HG03520 (cell line): ENCODE measurements around the gene PITPNM1.
"Not testable (repeated sequence)": the region's sequence is repeated elsewhere in the genome, so short reads cannot be mapped to it uniquely, and the experiment has no call there.

Experiments used
- ATAC-seq: cut with Tn5 transposase; IDR thresholded peaks from one replicate; pipeline ENCODE4 v1.9.1; 2021; ENCODE audit warnings: mild to moderate bottlenecking, moderate library complexity; ENCODE audit not compliant: unreplicated experiment

PITPNM1 gene

DNA sequence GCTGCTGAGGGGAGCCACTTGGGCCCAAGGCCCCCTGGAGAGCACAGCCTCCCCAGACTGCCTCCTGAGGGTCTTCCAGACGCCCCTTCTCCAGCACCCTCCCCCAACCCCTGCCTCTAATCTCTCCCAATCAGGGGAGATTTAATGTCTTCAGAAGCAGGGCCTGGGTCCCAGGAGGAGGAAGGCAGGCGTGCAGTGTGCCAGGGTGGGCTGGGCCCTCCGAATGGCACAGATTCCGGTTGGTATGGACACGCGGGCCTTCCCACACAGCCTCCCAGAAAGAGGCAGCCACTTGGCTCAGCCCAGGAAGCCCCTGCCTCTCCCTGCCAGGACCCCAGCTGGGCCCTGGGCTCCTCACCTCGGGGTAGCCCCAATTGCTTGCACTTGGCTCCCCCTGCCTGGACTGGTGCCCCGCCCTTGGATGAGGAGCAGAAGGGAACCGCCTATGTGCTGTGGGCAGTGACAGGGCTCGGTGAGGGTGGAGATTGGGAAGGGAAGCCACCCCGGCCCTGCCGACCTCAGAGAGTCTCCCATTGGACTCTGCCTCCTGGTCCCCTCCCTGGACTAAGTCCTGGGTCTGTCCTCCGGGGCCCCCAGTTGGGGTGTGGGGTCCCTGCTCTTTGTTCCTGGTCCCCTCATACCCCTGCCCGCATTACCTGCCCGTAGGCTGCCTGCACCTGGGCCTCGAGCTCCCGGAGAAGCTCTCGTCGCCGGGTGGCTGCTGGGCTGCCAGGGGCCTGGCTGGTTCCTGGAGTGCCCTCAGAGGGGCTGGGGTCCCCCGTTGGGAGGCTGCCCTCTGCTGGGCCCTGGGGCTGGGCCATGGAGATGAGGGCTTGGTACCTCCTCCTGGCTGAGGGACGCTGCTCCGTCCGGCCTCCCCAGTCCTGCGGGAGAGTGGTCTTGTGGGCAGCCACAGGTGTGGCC is 18.7 kb upstream of the PITPNM1 start:
- ATAC-seq = no peak

- ATAC-seq = no peak
Observed at GRCh38 chr11:67522844-67523555, 17.8 kb upstream of the PITPNM1 start, which contains the start of gene CABP2. TSS of gene CABP2 (minus strand) at chr11:67523446. CDS start at chr11:67523326, 120 bp downstream.

GRCh38 chr11:67522338-67522737 is 17.2 kb upstream of the PITPNM1 start:
- ATAC-seq = no peak

GRCh38 chr11:67521924-67522323 is 16.8 kb upstream of the PITPNM1 start:
- ATAC-seq = no peak

DNA sequence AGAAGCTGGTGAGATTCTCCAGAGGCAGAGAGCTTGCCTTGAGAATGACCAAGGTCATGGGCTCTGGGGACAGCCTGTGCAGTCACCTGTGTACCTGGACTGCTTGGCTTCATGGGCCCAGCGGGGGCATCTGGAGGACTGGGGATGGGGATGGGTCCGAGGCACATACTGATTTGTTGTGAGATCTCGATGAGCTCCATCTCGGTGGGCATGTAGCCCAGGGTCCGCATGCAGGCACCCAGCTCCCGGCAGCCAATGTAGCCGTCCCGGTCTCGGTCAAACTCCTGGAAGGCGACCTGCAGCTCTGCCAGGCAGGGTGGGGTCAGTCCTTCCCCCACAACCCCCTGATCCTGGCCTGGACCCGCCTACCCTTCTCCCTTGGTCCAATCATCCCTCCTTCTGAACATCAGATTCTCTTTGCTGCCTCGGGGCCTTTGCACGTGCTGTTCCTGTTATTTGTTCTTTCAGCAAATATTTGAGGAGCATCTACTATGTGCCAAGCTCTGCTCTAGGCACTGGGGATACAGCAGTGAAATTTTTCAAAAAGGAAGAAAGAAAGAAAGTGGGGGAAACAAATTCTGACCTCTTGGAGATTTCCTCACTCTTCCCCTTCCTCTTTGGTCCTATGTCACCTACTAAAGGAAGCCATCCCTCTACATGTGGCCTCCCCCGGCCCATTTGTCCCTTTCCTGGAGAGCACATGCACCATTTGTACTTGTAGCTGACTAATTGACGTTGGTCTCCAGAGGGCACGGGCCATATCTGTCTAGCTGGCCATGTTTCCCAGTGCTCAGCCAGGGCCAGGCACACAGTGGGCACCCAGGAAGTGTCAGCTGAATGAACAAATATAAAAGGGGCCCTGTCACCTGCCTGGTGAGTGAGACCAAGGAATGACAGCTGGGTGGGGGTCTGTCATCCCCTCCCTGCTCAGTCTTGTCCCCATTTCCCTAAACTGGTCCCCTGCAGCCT is 16.0 kb upstream of the PITPNM1 start:
- no peak for ATAC-seq

GRCh38 chr11:67519726-67520125 is 14.6 kb upstream of the PITPNM1 start:
- no peak for ATAC-seq

- ATAC-seq = no peak
Observed at GRCh38 chr11:67517784-67518552, 12.8 kb upstream of the PITPNM1 start.

- ATAC-seq = no peak
Observed at GRCh38 chr11:67516806-67517205, 11.6 kb upstream of the PITPNM1 start.

- ATAC-seq = no peak
Observed at GRCh38 chr11:67514116-67514515, 9.0 kb upstream of the PITPNM1 start.

- not testable (repeated sequence) for ATAC-seq
Observed at GRCh38 chr11:67511558-67511957, 6.4 kb upstream of the PITPNM1 start.

GRCh38 chr11:67510023-67510345 is 4.8 kb upstream of the PITPNM1 start:
- ATAC-seq = no peak

DNA sequence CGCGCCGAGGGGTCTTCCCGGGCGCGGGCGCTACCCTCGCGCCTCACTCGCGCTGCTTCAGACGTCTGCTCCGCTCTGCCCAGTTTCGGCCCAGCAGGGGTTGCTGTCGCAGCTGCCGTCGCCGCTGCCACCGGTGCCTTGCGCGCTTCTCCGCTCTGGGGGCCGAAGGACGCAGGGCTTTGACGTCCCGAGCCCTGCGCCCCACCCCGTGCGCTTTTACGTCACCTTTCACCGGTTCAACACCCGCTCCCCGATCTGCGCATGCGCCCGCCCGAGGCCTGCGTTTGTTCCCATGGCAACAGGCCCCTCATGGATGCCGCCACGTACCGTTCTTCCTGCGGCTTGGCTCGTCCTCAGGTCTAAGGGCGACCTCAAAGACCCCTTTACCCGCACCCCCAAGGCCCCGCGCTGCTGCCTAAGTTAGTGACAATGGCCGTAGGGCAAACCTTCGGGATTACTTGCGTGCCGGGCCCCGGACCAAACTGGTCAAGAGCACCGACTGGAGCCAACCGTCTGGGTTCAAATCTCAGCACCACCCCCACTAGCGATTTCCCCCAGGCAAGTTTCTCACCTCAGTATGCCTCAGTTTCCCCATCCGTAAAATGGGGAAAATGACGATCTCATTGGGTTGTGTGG is 3.4 kb upstream of the PITPNM1 start:
- peak; percentile 33 for ATAC-seq

DNA sequence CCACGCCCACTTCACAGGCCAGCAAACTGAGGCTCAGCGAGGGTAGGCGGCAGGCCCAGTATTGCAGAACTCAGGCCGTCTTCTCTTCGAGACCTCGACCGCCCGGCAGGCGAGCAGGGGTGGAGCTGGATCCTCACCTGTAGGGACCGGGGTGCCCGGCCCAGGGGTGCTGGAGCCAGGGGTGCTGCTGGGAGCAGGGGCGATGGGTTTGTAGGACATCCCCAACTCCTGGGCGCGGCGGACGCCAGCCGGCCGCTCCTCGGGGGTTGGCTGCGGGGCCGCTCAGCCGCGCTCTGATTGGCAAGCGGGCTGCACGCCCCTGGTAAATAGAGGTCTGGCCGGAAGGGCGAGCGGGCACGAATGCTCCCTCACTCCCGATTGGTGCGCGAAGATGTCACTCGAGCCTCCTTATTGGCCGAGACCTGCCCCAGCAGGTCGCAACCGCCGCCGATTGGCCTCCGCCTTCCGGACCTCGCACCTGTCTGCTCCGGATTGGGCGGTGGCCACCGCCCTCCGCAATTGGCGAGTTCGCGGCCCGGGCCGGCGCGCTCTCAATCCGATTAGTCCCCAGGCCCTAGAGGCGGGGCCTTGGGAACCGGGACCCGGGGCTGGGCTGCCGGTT is 2.8 kb upstream of the PITPNM1 start, which contains the start of gene CDK2AP2:
Gene CDK2AP2 (minus strand): TSS at position 299 of the 622 bp plus-strand sequence. CDS start 80 bp downstream, at position 219.
- peak; percentile 69 for ATAC-seq

GRCh38 chr11:67507242-67507863 is 2.2 kb upstream of the PITPNM1 start:
- no peak for ATAC-seq

DNA sequence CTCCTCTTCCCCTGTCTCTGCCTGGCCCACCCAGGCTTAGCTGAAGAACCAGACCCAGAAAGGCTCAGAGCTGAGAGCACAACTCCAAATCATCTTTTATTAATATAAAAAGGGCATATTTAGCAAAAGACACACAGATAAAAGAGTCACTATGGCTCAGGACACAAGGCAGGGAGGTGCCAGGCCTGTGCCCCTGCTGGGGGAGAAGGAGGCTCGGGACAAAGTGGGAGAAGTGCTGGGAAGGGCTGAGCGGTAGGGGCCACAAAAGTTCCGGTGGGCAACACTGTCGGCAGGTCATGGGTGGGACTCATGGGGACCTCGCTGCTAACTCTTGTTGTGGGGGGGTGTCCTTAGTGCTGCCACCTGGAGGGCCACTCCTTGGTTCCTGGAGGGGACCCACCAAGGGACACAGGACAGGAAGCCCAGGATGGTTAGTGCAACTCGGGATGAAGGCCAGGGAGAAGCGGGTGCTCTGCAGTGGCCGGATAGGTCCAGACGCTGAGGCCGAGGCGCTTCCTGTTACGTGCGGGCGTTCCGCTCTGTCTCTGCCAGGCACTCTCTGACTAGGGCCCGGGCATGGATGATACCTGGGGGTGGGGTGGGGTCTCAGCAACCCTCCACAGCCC is 1.4 kb upstream of the PITPNM1 start:
- no peak for ATAC-seq

DNA sequence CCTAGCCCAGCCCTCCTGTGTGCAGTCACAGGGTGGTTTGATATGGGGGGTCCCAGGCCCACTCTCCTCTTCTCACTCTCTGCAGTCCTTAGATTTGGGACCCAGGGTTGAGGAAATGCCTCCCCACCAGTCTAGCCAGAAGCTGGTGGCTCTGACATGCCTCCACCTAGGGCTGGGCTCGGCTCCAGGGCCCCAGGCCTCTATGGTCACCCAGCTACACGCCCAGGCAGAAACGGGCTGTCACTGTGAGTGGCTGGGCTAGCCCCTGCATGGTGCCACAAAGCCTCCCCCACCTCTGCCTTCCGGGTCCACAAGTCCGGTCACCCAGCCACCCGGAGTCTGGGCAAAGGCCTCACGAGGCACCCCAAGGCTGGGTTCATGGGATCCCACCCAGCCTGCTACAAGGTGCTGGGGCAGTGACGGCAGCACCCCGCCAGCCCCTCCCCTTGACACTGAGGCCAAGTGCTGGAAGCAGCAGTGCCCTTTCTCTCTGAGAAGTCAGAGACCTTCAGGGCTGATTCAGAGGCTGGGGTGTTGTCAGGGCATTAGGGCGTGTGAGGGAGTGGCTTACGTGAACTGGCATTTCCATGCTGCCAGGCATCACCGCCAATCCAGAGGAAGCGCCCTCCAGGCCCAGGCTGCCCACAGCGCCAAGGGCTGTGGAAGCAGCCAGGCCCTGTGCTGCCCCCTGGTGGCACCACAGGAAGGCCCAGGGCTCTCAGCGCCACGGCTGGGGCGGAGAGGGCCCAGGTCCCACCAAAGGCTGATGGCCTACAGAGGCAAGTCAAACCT is 638 bp upstream of the PITPNM1 start:
- ATAC-seq = no peak
